T-helper 1 cell treated with Interleukin-12 subunit alpha and Interleukin-12 subunit beta and Interleukin-4 antibody, amounts not matched to agents 30 μg/mL and 1 μg/mL, for 36 hours (primary cell): ENCODE results near the gene RNF10.

ENCODE experiments used
- H3K27ac Mint-ChIP-seq: one replicate; pipeline ENCODE4 v1.8.0; 2021; ENCODE audit warnings: mild to moderate bottlenecking, mixed read lengths
- H3K27me3 Mint-ChIP-seq: one replicate; pipeline ENCODE4 v1.8.0; 2021; ENCODE audit warnings: low read depth, mixed read lengths
- H3K36me3 Mint-ChIP-seq: one replicate; pipeline ENCODE4 v1.8.0; 2021; ENCODE audit warnings: low read depth, mixed read lengths
- H3K4me1 Mint-ChIP-seq: one replicate; pipeline ENCODE4 v1.8.0; 2021; ENCODE audit warnings: low read depth, mixed read lengths
- H3K4me3 Mint-ChIP-seq: one replicate; pipeline ENCODE4 v1.8.0; 2021; ENCODE audit warnings: mild to moderate bottlenecking, moderate library complexity, mixed read lengths
- H3K9me3 Mint-ChIP-seq: one replicate; pipeline ENCODE4 v1.8.0; 2021; ENCODE audit warnings: mixed read lengths

RNF10 gene

DNA sequence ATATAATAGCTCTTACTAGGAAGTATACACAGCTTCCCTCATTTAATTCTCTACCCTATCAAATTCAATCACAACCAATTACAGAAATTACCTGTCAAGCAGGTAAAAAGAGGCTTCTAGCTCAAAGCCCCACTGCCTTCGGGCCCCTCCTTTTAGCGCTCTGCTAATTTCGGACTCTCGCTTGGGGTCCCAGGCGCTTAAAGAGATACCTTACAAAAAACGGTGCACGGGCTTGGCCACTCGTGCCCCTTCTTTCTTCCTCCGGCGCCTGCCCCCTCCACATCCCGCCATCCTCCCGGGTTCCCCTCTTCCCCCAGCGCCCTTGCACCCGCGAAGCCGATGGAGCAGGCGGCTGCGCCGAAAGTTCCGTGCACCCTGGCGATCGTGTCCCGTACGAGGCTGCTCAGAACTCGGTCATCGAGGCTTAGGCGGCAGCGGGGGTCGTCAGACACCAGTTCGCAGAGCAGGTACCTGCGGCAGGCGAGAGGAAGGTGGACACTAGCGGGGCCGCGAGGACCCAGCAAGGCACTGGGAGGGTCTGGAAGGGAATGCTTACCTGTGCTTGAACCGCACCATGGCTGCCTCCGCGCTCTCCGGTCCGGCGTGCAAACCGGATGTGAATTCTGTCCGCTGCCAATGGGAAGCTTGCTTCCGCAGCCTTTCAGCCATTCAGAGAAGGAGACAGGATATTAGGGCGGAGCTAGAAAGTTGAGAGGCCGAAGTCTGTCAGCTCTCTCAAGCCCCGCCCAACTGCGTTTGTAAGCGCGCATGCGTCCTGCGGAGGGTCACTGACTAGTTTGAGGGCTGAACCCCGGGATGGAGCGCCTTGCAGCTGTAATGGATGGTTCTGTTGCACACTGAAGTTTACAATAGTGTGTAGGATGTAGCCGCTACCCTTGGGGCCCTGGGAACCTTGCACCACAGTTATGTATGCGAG lies 46.9 kb downstream of the RNF10 start, which contains the start of gene POP5:
POP5 (minus strand) TSS at position 616 of the 937 bp plus-strand sequence; CDS start at position 576, 40 bp downstream.
- Mint-ChIP-seq H3K4me1 (peaks cover 34% of the 10 kb centered on the region), H3K27me3 (peaks cover 21% of the 10 kb centered on the region), H3K9me3 (no peaks in the 10 kb centered on the region), H3K27ac (peak within 1 kb of the TSS; percentile 86), H3K4me3 (peak within 1 kb of the TSS; percentile 97), H3K36me3 (peaks cover 21% of the 10 kb centered on the region)

DNA sequence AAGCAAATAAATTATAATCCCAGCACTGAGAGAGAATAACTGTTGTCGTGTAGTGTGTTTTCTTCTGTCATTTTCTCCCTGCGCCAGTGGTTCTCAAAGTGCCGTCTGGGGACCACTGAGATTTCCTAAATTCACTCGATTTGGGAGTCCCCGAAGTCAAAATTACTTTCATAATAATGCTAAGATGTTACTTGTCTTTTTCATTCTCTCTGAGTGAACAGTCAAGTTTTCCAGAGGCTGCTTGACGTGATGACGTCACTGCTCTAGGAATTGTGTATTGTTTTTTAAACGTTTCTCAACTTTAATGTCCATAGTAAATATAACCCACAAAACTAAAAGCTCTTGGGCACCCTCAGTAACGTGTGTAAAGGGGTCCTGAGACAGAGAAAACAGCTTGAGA lies 47.8 kb downstream of the RNF10 start:
- H3K4me3 Mint-ChIP-seq: peak overlapping the region; percentile 97
- H3K4me1 Mint-ChIP-seq: peaks cover 34% of the 10 kb centered on the region
- H3K27me3 Mint-ChIP-seq: peaks cover 26% of the 10 kb centered on the region
- no peaks in the 10 kb centered on the region for H3K9me3 Mint-ChIP-seq
- H3K36me3 Mint-ChIP-seq: peaks cover 16% of the 10 kb centered on the region
- peak overlapping the region; percentile 86 for H3K27ac Mint-ChIP-seq

DNA sequence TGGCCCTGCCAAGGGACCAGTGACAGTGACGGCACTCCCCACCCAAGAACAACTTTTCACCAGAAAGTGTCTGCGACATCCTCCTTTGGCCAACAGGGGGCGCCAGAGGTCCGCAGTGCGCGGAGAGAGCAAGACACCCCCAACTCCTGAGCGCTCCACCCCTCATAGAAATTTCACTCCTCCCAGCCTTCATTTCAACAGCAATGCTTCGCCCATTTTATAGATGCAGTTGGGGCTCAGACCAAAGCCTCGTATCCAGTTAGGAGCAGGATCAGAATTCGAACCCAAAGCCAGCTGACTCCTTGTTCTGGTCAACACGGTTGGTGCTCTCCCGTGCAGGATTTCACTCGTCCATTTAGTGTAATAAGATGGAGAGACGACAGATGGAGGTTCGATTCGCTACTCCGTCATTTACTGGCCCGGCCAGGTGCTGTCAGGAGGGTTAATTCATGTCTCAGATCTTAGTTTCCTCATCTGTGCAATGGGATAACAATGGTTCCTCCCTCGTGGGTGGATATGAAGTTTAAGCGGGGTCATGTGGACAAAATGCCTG lies 49.4 kb downstream of the RNF10 start:
- H3K9me3 Mint-ChIP-seq: no peaks in the 10 kb centered on the region
- peaks cover 8% of the 10 kb centered on the region for H3K36me3 Mint-ChIP-seq
- H3K27me3 Mint-ChIP-seq: peaks cover 26% of the 10 kb centered on the region
- peak overlapping the region; percentile 31 for H3K27ac Mint-ChIP-seq
- peak overlapping the region; percentile 53 for H3K4me3 Mint-ChIP-seq
- H3K4me1 Mint-ChIP-seq: peaks cover 34% of the 10 kb centered on the region

DNA sequence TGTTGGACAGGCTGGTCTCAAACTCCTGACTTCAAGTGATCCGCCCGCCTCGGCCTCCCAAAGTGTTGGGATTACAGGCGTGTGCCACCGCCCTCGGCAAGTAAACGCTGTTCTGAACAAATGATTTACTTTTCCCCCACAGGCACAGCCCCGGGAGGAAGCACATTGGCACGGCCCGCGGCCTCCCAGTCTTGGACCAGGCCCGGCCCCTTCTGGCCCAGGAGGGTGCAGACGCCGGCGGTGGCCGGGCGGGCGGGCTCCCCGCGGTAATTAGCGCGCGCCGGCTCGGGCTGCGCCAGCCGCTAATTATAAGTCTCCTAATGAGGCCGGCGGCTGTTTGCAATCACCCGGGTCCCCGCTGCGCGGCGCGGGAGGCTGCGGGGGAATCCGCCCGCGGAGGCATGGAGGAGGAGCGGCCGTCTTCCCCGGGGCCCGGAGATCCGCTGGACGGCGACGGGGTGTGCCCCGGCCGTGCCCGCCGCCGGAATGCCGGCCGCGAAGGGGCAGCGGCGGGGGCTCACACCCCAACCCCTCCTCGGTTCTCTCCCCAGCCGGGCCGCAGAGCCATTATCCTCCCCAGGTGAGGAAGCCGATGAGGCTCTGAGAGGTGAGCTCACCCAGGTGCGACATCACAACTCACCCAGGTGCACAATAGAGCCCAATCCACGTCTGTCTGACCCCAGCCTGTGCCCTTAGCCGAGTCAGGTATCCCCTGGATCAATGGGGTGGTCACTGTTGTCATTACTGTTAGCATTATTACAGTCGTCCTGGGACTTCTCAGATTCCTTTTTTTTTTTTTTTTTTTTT lies 50.4 kb downstream of the RNF10 start:
- Mint-ChIP-seq H3K27ac (no peak overlapping the region), H3K4me1 (peaks cover 31% of the 10 kb centered on the region), H3K27me3 (peaks cover 26% of the 10 kb centered on the region), H3K4me3 (peak overlapping the region; percentile 17), H3K9me3 (no peaks in the 10 kb centered on the region), H3K36me3 (peaks cover 6% of the 10 kb centered on the region)

DNA sequence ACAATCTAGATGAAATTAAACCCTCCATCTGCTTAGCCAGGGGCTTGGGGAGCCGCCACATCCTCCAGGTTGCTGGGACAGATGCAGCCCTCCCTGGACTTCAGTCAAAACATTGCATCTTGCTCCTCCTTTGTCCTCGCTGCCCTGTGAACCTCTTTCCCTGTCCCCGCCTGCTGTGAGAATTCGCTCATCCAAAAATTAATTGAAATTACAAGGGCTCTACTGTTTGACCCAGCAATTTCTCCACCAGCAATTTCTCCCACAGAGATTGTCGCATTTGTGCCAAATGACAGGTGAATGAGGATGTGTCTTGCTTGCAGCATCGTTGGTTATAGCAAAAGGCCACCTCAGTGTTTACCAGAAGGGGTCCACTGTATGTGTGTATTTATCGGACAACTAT lies 52.0 kb downstream of the RNF10 start:
- Mint-ChIP-seq H3K4me3 (no peak overlapping the region), H3K27ac (no peak overlapping the region), H3K36me3 (peaks cover 2% of the 10 kb centered on the region), H3K9me3 (no peaks in the 10 kb centered on the region), H3K27me3 (peaks cover 26% of the 10 kb centered on the region), H3K4me1 (peaks cover 18% of the 10 kb centered on the region)

DNA sequence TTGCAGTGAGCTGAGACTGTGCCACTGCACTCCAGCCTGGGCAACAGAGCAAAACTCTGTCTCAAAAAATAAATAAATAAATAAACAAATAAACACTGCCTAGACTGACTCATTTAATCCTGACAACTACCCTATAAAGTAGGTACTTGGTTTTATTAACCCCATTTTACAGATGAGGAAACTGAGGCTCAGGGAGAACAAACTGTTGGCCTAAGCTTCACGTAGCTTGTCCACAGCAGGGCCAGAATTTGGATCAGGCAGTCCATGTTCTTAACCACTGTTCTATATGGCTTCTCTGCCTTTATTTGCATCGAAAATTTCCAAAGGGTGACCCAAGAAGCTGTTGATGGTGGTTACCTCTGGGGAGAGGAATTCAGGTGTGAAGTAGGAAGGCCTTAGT lies 52.7 kb downstream of the RNF10 start:
- H3K36me3 Mint-ChIP-seq: peaks cover 2% of the 10 kb centered on the region
- no peak overlapping the region for H3K4me3 Mint-ChIP-seq

DNA sequence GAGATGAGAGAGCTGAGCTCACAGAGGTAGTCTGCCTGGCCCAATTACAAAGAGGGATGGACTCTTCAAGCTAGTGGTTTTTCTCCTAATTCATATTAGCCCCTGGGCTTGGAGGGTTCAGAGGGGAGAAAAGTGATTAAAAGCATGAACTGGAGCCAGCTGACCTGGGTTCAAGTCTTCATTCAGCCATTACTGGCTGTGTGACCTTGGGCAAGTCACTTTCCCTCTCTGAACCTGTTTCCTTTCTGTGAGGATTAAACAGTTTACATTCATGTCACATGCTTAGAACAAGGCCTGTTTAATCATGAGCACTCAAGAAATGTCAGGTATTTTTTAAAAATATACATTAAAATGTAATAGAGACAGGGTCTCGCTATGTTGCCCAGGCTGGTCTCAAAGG lies 54.2 kb downstream of the RNF10 start:
- Mint-ChIP-seq H3K36me3 (peaks cover 2% of the 10 kb centered on the region), H3K27ac (no peak overlapping the region), H3K9me3 (no peaks in the 10 kb centered on the region), H3K27me3 (peaks cover 24% of the 10 kb centered on the region), H3K4me1 (peaks cover 7% of the 10 kb centered on the region), H3K4me3 (no peak overlapping the region)

More for the DNA sequence above, 52.7 kb downstream of the RNF10 start:
- peaks cover 13% of the 10 kb centered on the region for H3K4me1 Mint-ChIP-seq
- peaks cover 26% of the 10 kb centered on the region for H3K27me3 Mint-ChIP-seq
- no peak overlapping the region for H3K27ac Mint-ChIP-seq
- no peaks in the 10 kb centered on the region for H3K9me3 Mint-ChIP-seq

DNA sequence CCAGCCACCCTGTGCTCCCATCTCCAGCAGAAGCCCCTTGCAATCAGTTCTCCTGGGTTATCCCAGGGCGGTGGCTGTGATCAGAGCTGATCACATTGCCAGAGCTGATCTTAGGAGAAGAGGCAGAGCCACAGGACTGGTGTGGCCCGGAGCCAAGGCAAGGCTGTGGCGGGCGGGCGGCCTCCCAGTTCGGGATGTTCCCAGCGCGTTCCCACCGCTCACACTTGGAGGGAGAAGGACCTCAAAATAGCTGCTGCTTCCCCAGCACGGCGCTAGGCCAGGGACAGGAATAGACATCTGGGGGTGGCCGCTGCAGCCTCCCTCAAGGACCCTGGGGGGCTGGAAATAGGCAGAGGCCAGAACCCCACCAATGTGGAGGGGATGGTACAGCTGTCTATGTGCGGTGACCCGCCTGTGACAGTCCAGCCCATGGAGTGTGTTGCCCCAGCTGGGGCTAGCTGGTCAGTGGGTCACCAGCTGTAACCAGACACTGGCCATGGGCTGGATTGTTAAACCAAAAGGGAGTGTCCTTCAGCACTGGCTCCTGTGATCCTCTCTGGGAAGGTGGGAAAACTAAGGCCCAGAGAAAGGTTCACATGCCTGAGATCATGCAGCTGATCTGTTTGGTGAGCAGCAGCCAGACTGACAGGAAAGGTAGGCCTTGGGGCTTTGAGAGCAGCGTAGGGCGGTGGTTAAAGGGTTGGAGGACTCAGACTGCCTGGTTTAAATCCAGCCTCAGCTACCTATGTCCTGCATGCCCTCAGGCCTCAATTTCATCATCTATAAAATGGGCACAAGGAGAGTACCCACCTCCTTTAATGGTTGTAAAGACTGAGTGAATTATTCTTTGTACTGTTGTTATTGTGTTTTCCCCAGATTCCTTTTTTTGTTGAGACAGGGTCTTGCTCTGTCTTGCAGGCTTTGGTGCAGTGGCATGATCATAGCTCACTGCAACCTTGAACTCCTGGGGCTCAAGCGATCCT lies 55.1 kb downstream of the RNF10 start:
- H3K9me3 Mint-ChIP-seq: no peaks in the 10 kb centered on the region
- peaks cover 2% of the 10 kb centered on the region for H3K36me3 Mint-ChIP-seq
- no peak overlapping the region for H3K4me3 Mint-ChIP-seq
- H3K27me3 Mint-ChIP-seq: peaks cover 20% of the 10 kb centered on the region
- peaks cover under 1% of the 10 kb centered on the region for H3K4me1 Mint-ChIP-seq
- no peak overlapping the region for H3K27ac Mint-ChIP-seq

DNA sequence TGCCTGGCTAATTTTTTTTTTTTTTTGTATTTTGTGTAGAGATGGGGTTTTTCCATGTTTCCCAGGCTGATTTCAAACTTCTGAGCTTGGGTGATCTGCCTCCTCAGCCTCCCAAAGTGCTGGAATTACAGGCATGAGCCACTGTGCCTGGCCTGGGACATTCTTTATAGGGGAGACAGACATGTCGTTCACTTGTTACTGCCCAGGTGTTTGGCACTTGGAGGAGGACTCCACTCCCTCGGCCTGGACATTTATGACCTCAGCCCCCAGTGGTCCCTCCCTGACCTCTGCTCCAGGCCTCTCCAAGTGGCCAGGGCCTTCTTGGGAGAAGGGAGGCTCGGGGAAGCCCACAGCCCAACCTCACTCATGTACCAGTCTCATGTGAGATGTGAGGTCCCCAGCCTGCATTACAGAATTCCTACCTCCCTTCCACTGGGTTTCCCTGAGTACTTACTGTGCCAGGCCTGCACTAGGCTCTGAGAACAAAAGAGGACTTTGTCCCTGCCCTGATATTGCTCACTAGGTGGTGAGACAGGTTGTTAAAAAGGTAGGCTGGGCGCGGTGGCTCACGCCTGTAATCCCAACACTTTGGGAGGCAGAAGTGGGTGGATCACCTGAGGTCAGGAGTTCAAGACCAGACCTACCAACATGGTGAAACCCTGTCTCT lies 56.7 kb downstream of the RNF10 start:
- no peaks in the 10 kb centered on the region for H3K36me3 Mint-ChIP-seq
- H3K9me3 Mint-ChIP-seq: no peaks in the 10 kb centered on the region
- H3K4me1 Mint-ChIP-seq: no peaks in the 10 kb centered on the region
- H3K27me3 Mint-ChIP-seq: peaks cover 15% of the 10 kb centered on the region
- no peak overlapping the region for H3K27ac Mint-ChIP-seq
- H3K4me3 Mint-ChIP-seq: no peak overlapping the region

DNA sequence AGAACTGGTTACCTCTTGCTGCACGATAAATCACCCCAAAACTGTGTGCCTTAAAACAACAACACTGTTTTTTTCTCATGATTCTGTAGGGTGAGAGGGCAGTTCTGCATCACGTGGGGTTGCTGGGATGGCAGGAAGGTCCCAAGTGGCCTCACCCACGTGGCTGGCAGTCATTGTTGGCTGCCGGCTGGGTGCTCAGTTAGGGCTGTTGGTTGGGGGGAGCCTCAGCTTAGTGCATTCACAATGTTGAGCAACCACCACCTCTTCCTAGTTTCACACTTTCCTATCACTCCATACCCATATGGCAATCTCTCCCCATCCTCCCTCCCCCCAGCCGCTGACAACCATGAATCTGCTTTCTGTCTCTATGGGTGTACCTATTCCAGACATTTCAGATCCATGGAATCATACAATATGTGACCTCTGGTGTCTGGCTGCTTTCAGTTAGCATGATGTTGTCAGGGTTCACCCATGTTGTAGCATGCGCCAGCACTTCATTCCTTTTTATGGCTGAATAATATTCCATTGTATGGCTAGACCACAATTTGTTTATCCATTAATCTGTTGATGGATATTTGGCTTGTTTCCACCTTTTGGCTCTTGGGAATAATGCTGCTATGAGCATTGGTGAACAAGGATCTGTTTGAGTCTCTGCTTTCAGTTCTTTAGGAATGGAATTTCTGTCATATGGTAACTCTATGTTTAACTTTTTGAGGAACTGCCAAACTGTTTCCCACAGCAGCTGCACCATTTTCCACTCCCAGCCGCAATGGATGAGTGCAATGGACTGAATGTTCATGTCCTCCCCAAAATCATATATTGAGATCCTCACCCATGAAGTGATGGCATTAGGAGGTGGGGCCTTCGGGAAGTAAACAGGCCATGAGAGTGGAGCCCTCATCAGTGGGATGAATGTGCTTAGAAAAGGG lies 58.2 kb downstream of the RNF10 start:
- no peak overlapping the region for H3K27ac Mint-ChIP-seq
- H3K9me3 Mint-ChIP-seq: no peaks in the 10 kb centered on the region
- H3K36me3 Mint-ChIP-seq: no peaks in the 10 kb centered on the region
- H3K27me3 Mint-ChIP-seq: peaks cover 9% of the 10 kb centered on the region
- no peaks in the 10 kb centered on the region for H3K4me1 Mint-ChIP-seq
- H3K4me3 Mint-ChIP-seq: no peak overlapping the region

DNA sequence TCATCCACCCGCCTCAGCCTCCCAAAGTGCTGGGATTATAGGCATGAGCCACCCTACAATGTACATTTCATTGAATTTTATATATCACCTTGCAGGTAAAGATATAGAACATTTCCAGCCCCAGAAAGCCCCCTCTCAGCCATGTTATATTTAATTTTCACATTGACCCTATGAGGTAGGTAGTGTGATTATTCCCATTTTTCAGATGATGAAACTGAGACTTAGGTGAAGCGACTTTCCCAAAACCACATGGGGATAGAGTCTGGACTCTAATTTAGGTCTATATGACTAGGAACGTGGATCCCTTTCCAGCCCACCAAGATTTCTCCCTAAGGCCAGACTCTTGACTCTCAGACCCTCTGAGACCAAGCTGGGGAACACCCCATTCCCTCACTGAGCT lies 62.7 kb downstream of the RNF10 start:
- H3K4me1 Mint-ChIP-seq: no peaks in the 10 kb centered on the region
- no peak overlapping the region for H3K4me3 Mint-ChIP-seq
- no peaks in the 10 kb centered on the region for H3K9me3 Mint-ChIP-seq
- no peak overlapping the region for H3K27ac Mint-ChIP-seq
- H3K27me3 Mint-ChIP-seq: peaks cover 11% of the 10 kb centered on the region
- H3K36me3 Mint-ChIP-seq: no peaks in the 10 kb centered on the region

DNA sequence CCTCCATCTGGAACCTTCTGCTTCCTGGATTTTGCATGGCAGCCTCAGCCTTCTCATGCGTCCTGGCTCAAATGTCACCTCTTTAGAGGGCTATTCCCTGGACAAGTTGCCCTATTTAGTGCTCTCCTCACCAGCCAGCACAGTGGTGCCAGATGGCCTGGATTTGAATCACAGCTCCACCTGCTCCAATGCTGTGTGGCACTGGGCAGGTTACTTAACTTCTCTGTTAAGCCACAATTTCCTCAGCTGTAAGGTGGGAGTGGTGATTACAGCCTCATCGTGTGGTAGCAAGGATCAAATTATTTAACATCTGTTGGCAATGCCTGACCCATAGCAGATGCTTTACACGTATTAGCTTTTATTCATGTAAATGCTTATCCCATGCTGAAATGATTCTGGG lies 63.7 kb downstream of the RNF10 start:
- Mint-ChIP-seq H3K9me3 (no peaks in the 10 kb centered on the region), H3K27me3 (peaks cover 11% of the 10 kb centered on the region), H3K4me1 (no peaks in the 10 kb centered on the region), H3K27ac (no peak overlapping the region), H3K4me3 (no peak overlapping the region), H3K36me3 (no peaks in the 10 kb centered on the region)
